H1 (cell line): Measurements from ENCODE around the gene IMPG2. TPM values are rescaled to one million over a fixed set of nuclear protein-coding genes. Genes with fewer than 3 reads are reported as not detected.

Source experiments
- CTCF ChIP-seq, 3 experiments: IDR thresholded peaks; 1 replicate in 2 of 3; 2 replicates in 1 of 3; pipeline versions ENCODE4 v1.5.1 to v1.6.1; 2011; ENCODE audit warnings: low read length in 3 of 3, mild to moderate bottlenecking in 3 of 3, inconsistent platforms in 2 of 3, low read depth in 1 of 3, moderate library complexity in 1 of 3; ENCODE audit not compliant: insufficient read depth in 1 of 3; ENCODE audit errors: control extremely low read depth in 1 of 3
- RXRA ChIP-seq: IDR thresholded peaks from 2 replicates; pipeline ENCODE4 v1.6.1; 2011; ENCODE audit warnings: low read depth, mild to moderate bottlenecking, low read length, moderate library complexity; ENCODE audit not compliant: insufficient read depth
- SIX5 ChIP-seq: IDR thresholded peaks from 2 replicates; pipeline ENCODE4 v1.6.1; 2011; ENCODE audit warnings: mild to moderate bottlenecking, low read depth, low read length
- SP2 ChIP-seq: IDR thresholded peaks from 2 replicates; pipeline ENCODE4 v1.6.1; 2012; ENCODE audit warnings: mild to moderate bottlenecking, low read length, inconsistent platforms
- polyA plus RNA-seq, 7 experiments: library from polyadenylated mRNA; depleted of rRNA in 3 of 7; stranded (reverse) in 5 of 7; unstranded in 2 of 7; fragments of >200 nt in 5 of 7; fragments of 200-250 nt in 2 of 7; gene quantifications; 1 replicate in 5 of 7; 2 replicates in 1 of 7; 4 replicates in 1 of 7; pipeline versions ENCODE4 v1.2.1 to v1.2.3, GENCODE V29; 2011 to 2013; ENCODE audit warnings: missing spikeins in 2 of 7, mixed read lengths in 2 of 7
- total RNA-seq: library from RNA; stranded (reverse); fragmentation: NEBNext Ultra II Directional; extraction: Animal tissue kit (Norgen Biotek cat#: 25700); gene quantifications from 2 replicates; pipeline ENCODE4 v1.2.1, GENCODE V29; 2021
- TF ChIP-seq, protein P1 (sequence below): IDR thresholded peaks from 2 replicates; pipeline ENCODE4 v1.6.1; 2011; ENCODE audit warnings: low read depth, mild to moderate bottlenecking, low read length; ENCODE audit not compliant: insufficient read depth
- TF ChIP-seq, protein P2 (sequence below): IDR thresholded peaks from 2 replicates; pipeline ENCODE4 v1.6.1; 2012; ENCODE audit warnings: inconsistent platforms

The IMPG2 gene
- total and polyA plus RNA-seq, 2 of the 8 experiments (the other 6 are each of a cell fraction or from before 2014, with no cell fraction given) = 0.03 to 0.06 TPM

DNA sequence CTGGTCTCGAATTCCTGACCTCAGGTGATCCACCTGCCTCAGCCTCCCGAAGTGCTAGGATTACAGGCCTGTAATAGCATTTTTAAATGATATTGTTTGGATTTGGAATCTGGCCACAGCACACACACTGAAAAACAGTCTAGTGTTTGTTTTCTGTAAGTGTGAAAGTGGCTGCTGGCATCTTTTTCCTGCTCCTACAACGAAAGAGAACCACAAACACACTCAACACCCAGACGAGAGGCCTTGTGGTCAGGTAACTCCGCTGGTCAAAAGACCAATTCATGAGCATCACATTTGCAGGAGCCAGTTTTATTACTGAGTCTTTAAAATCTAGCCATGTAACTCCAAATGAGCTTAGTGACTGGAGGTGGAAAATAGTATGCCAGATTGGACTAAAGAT is 50.2 kb downstream of the IMPG2 start (continued):
- TF ChIP-seq CTCF (IDR thresholded peaks at IDR 0.05; ENCODE audit: control extremely low read depth in 1 of 3, insufficient read depth in 1 of 3, low read depth in 1 of 3, low read length in 3 of 3) = no peak
- no peak for TF ChIP-seq SP2
- TF ChIP-seq, protein P1, sequence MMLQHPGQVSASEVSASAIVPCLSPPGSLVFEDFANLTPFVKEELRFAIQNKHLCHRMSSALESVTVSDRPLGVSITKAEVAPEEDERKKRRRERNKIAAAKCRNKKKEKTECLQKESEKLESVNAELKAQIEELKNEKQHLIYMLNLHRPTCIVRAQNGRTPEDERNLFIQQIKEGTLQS = no peak
- no peak for TF ChIP-seq RXRA
- TF ChIP-seq, protein P2, sequence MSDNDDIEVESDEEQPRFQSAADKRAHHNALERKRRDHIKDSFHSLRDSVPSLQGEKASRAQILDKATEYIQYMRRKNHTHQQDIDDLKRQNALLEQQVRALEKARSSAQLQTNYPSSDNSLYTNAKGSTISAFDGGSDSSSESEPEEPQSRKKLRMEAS = no peak
- TF ChIP-seq SIX5 = no peak
